Activated T-cell treated with anti-CD3 and anti-CD28 coated beads, Interleukin-2, amount 50 U/mL, for 4 hours (primary cell): Measurements from ENCODE around the gene DIO3. TPM values are rescaled to one million over a fixed set of nuclear protein-coding genes. Genes with fewer than 3 reads are reported as not detected.
A peak's percentile ranks its signal among the peaks of the same experiment; 100 is the strongest.

Source experiments
- ATAC-seq, 2 donors: fragments of 200-7000 bp; cut with Tn5 transposase; one replicate each; pipeline ENCODE4 v1.10.0; 2021
- DNase-seq: peaks from one replicate; pipeline ENCODE4 v3.0.0-alpha.2; 2020
- H3K27me3 Mint-ChIP-seq: one replicate; pipeline ENCODE4 v1.8.0; 2021; ENCODE audit warnings: low read depth, mixed read lengths
- H3K36me3 Mint-ChIP-seq: one replicate; pipeline ENCODE4 v1.8.0; 2022; ENCODE audit warnings: mixed read lengths; ENCODE audit not compliant: insufficient read depth
- H3K4me1 Mint-ChIP-seq: one replicate; pipeline ENCODE4 v1.8.0; 2021; ENCODE audit warnings: low read depth, mixed read lengths
- H3K4me3 Mint-ChIP-seq: one replicate; pipeline ENCODE4 v1.8.0; 2021; ENCODE audit warnings: mild to moderate bottlenecking, moderate library complexity, mixed read lengths
- H3K9me3 Mint-ChIP-seq: one replicate; pipeline ENCODE4 v1.8.0; 2021; ENCODE audit warnings: mixed read lengths
- total RNA-seq, 3 donors: library from RNA; stranded (reverse); gene quantifications; one replicate each; pipeline ENCODE4 v1.2.1, GENCODE V29; 2021

The DIO3 gene
- total RNA-seq, 3 donors from 2014 or later, result not detected

DNA sequence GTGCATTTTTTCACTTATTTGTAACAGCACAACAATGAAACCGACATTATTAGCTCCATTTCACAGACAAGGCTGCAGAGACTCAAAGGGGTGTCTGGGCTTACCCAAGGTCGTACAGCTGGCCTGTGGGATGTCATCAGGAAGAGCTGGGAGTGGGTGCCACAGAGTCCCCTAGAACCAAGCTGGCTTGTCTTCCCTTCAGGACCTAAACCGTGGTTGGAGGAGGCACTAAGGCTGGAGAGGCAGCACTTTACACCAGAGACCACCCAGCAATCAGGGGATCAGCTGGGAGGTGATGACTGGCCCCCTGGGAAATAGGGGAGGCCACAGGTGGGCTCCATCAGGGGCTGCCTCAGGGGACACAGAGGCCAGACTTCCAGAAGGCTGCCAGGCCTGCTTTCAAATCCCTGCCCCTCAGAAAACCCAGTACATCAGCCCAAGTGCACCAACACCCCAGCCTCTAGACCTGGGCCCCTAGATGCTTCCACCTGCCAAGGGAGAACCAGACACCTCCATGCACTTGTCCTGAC is 28.3 kb downstream of the DIO3 start:
- Mint-ChIP-seq H3K36me3 (no peaks in the 10 kb centered on the region), H3K9me3 (no peaks in the 10 kb centered on the region), H3K4me3 (no peak overlapping the region), H3K27me3 (peaks cover 2% of the 10 kb centered on the region), H3K4me1 (peaks cover 9% of the 10 kb centered on the region)
- ATAC-seq, result no peak
- no peak for DNase-seq

DNA sequence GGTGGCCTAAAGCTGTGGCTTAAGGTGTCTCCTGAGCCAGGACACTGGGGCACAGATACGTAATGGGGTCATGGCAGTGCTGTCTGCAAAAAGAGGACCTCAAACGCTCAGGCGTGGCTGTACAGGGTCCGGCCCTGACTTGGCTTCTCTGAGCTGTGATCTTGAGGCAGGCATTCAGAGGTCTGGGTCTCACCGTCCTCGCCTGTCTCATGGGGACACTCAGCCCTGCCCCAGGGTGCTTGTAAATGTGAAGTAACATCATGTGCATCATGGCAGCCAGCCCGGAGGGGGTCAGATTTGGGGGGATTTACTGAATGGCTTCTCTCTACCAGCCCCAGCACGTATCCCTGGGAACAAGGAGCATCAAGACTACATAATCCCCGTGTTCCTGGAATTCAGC is 28.8 kb downstream of the DIO3 start:
- ATAC-seq, result no peak

GRCh38 chr14:101590616-101591015 is 29.3 kb downstream of the DIO3 start:
- H3K9me3 Mint-ChIP-seq, result no peaks in the 10 kb centered on the region
- no peak for ATAC-seq
- no peak overlapping the region for H3K4me3 Mint-ChIP-seq
- peaks cover 15% of the 10 kb centered on the region for H3K4me1 Mint-ChIP-seq
- H3K27me3 Mint-ChIP-seq, result peaks cover 2% of the 10 kb centered on the region
- no peak for DNase-seq
- H3K36me3 Mint-ChIP-seq, result no peaks in the 10 kb centered on the region

More for the DNA sequence above, 28.8 kb downstream of the DIO3 start:
- Mint-ChIP-seq H3K9me3 (no peaks in the 10 kb centered on the region), H3K4me3 (no peak overlapping the region), H3K27me3 (peaks cover 2% of the 10 kb centered on the region), H3K36me3 (no peaks in the 10 kb centered on the region), H3K4me1 (peaks cover 12% of the 10 kb centered on the region)
- no peak for DNase-seq

DNA sequence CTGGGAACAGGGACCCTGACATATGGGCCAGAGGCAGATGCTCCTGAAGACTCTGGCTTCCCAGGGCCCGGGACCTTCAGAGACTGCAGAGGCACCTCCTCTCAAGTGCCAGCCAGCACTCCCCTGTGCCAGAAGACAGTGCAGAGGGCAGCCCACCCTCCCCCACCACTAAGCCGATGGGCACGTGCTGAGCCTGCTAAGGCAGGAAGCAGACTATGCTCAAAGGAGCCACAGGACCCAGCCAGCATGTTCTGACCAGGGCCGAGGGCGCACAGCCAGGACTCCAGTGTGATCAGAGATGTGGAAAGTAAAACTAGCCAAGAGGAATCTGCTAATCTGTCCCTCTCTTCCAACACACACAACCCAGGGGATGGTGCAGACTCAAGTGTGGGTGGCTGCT is 29.8 kb downstream of the DIO3 start:
- no peaks in the 10 kb centered on the region for H3K36me3 Mint-ChIP-seq
- H3K9me3 Mint-ChIP-seq, result no peaks in the 10 kb centered on the region
- ATAC-seq, result no peak
- peaks cover 20% of the 10 kb centered on the region for H3K4me1 Mint-ChIP-seq
- peaks cover 2% of the 10 kb centered on the region for H3K27me3 Mint-ChIP-seq
- H3K4me3 Mint-ChIP-seq, result no peak overlapping the region
- DNase-seq, result no peak

GRCh38 chr14:101591582-101591981 is 30.3 kb downstream of the DIO3 start:
- no peaks in the 10 kb centered on the region for H3K36me3 Mint-ChIP-seq
- H3K4me3 Mint-ChIP-seq, result no peak overlapping the region
- ATAC-seq, result no peak
- H3K9me3 Mint-ChIP-seq, result no peaks in the 10 kb centered on the region
- DNase-seq, result no peak
- peaks cover 2% of the 10 kb centered on the region for H3K27me3 Mint-ChIP-seq
- peaks cover 24% of the 10 kb centered on the region for H3K4me1 Mint-ChIP-seq

DNA sequence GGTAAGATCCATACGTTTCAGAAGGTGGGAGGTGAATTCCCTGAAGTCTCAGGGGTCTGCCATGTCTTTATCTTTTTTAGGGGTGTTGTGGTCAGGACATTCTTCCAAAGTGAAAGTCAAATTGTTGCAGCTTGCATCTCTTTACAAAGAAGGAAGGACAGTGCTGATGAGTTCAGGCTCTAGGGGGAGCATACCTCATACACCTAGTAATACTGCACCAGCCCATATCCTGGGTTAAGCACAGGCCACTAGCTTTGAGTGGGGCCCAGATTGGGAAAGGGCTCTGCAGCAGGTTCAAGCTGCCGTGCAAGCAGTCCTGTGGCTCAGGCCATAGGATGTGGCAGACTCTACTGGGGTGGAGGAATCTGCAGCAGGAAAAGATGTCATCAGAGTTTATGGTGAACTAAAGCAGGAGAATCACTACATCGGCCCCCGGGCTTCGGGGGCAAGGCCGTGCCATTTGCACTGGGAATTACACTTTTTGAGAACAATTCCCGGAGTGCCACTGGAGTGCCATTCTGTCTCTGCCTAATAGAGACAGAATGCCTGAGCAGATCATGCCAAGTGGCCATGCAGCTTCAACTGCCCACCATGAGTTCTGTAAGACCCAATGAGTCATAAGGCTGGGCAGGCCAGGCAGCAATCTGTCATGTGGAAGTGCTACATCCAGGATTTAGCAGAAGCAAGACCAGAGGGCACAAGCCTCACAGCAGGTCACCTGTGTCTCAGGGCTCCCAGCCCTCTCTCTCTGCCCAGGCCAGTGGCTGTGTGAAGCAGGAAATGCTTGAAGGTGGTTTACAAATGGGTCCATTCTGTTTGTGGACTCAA is 32.3 kb downstream of the DIO3 start:
- no peaks in the 10 kb centered on the region for H3K36me3 Mint-ChIP-seq
- no peaks in the 10 kb centered on the region for H3K9me3 Mint-ChIP-seq
- peaks cover 43% of the 10 kb centered on the region for H3K4me1 Mint-ChIP-seq
- H3K4me3 Mint-ChIP-seq, result no peak overlapping the region
- DNase-seq, result no peak
- no peak for ATAC-seq
- H3K27me3 Mint-ChIP-seq, result no peaks in the 10 kb centered on the region

DNA sequence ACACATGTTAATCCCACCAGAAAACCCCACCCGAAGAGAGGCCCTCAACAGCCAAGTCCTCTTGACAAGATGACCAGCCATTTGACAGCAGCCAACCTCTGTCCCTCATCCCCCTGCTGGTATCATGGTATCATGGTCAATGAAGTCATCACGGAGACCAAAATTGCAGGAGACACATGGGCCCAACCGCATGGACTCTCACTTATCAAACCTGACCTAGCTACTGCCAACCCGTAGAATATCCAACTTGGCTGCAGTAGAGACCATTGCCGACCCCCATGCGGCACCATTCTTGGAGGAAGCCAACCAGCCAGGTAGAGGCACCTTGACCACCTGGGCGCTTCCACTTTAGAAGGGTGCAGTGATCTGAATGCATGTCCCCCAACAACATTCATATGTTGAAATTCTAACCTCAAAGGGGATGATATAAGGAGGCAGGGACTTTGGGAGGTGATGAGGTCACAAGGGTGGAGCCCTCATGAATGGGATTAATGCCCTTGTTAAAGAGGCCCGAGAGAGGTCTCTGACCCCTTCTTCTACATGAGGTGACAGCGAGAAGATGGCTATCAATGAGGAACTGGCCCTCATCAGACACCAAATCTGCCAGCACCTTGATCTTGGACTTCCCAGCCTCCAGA is 33.3 kb downstream of the DIO3 start:
- no peaks in the 10 kb centered on the region for H3K36me3 Mint-ChIP-seq
- no peaks in the 10 kb centered on the region for H3K27me3 Mint-ChIP-seq
- no peak overlapping the region for H3K4me3 Mint-ChIP-seq
- H3K4me1 Mint-ChIP-seq, result peaks cover 47% of the 10 kb centered on the region
- ATAC-seq (no peak), DNase-seq (no peak)
- H3K9me3 Mint-ChIP-seq, result no peaks in the 10 kb centered on the region

- DNase-seq (no peak), ATAC-seq (no peak)
- H3K9me3 Mint-ChIP-seq, result no peaks in the 10 kb centered on the region
- H3K4me1 Mint-ChIP-seq, result peaks cover 47% of the 10 kb centered on the region
- H3K4me3 Mint-ChIP-seq, result no peak overlapping the region
- H3K27me3 Mint-ChIP-seq, result no peaks in the 10 kb centered on the region
- no peaks in the 10 kb centered on the region for H3K36me3 Mint-ChIP-seq
These were observed 34.1 kb downstream of the DIO3 start for GRCh38 chr14:101595349-101595748.

- Mint-ChIP-seq H3K9me3 (no peaks in the 10 kb centered on the region), H3K4me1 (peaks cover 47% of the 10 kb centered on the region), H3K36me3 (no peaks in the 10 kb centered on the region), H3K4me3 (peak overlapping the region; percentile 13), H3K27me3 (no peaks in the 10 kb centered on the region)
- ATAC-seq, result peak; percentile 62 to 71
- no peak for DNase-seq
These were observed 34.8 kb downstream of the DIO3 start for GRCh38 chr14:101595887-101596721.

DNA sequence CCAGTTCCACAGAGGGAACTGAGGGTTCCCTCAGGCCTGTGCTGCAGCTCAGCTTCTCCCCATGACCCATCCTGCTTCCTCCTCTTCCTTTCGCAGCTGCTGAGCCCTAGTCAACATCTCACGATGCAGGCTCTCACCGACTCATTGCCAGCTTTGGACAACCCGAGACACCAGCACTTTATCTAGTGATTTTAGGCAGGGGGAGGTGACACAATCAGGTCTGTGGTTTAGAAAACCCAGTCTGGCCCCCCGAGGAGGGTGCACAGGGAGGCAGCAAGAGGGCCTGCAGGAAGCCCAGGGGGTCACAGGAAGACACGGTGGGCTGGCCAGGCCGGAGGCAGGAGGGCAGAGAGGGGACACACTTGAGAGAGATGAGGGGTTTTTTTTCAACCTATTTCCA is 35.4 kb downstream of the DIO3 start:
- ATAC-seq, result no peak

DNA sequence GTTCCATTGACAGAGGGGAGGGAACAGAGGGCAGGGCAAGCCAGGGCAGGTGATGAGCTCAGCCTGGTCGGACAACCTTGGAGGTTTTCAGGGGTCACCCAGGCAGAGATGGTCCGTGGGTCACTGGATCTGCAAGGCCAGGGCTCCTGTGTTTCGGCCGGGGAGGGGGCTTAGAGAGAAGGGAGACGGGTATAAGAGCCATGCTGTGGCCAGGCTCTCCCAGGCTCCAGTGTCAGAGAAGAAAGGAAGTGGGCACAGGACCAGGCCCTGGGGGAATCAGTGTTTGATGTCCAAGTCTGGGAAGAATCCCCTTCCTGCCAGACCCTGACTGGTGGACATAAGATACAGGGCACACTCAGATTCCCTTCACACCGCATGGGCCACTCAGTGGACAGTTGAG is 36.9 kb downstream of the DIO3 start:
- H3K9me3 Mint-ChIP-seq, result no peaks in the 10 kb centered on the region
- no peaks in the 10 kb centered on the region for H3K27me3 Mint-ChIP-seq
- no peaks in the 10 kb centered on the region for H3K36me3 Mint-ChIP-seq
- H3K4me3 Mint-ChIP-seq, result no peak overlapping the region
- DNase-seq (no peak), ATAC-seq (no peak)
- peaks cover 47% of the 10 kb centered on the region for H3K4me1 Mint-ChIP-seq

More for the DNA sequence above, 35.4 kb downstream of the DIO3 start:
- H3K4me1 Mint-ChIP-seq, result peaks cover 47% of the 10 kb centered on the region
- peak overlapping the region; percentile 13 for H3K4me3 Mint-ChIP-seq
- H3K27me3 Mint-ChIP-seq, result no peaks in the 10 kb centered on the region
- no peak for DNase-seq
- no peaks in the 10 kb centered on the region for H3K36me3 Mint-ChIP-seq
- H3K9me3 Mint-ChIP-seq, result no peaks in the 10 kb centered on the region

DNA sequence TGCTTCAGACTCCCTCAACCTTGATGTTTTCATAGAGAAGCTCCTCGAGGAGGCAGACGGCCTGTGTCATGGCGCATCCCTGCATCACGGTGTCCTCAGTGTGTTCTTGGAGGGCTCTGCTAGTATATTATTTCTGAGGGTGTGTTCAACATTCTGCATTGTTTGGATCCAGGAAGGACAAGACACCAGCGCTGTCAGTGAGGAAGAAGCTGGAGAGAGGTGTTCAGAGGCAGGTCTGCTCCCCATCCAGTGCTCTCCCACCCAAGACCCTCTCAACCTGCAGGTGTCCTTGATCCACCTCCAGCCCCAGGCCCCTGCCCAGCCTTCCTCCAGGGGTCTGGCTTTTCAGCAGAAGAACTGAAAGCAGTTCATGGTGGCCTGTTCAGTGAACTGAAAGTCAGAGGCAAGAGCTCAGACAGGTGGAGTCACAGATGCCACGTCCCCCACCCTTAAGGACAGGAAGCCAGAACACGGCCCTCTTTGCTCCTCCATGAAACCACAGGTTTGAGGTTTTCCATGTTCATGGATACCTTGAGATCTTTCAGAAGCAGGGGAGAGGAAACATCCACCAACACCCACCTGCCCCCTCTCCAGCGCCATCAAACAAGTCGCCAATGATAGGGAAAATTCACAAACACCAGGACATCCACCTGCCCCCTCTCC is 37.4 kb downstream of the DIO3 start:
- H3K27me3 Mint-ChIP-seq, result no peaks in the 10 kb centered on the region
- DNase-seq (no peak), ATAC-seq (no peak)
- peaks cover 46% of the 10 kb centered on the region for H3K4me1 Mint-ChIP-seq
- H3K9me3 Mint-ChIP-seq, result no peaks in the 10 kb centered on the region
- H3K36me3 Mint-ChIP-seq, result no peaks in the 10 kb centered on the region
- no peak overlapping the region for H3K4me3 Mint-ChIP-seq

- H3K36me3 Mint-ChIP-seq, result no peaks in the 10 kb centered on the region
- peaks cover 4% of the 10 kb centered on the region for H3K27me3 Mint-ChIP-seq
- no peak overlapping the region for H3K4me3 Mint-ChIP-seq
- no peaks in the 10 kb centered on the region for H3K9me3 Mint-ChIP-seq
- no peak for ATAC-seq
- peaks cover 40% of the 10 kb centered on the region for H3K4me1 Mint-ChIP-seq
- no peak for DNase-seq
These were observed 38.1 kb downstream of the DIO3 start for GRCh38 chr14:101599234-101599885.
